Measurements from ENCODE around the gene ARID4A.
"Not testable (repeated sequence)": the region's sequence is repeated elsewhere in the genome, so short reads cannot be mapped to it uniquely, and the experiment has no call there.

Gene ARID4A

DNA sequence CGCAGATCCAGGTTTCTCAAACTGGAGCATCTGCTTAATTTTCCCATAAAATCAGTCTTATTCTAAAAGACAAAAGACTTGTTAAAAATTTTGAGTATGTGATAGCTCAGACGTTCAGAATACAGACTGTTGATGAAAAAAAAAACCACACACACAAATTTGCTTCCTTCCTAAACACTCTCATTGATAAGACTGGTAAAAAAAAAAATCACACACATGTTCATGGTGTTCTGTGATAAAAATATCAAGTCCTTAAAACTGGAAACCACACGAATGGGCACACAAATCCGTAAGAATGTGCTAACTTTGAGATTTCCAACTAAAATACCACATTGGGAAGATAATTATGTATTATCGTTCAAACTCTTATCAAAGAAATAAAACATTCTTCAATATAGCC is 6.7 kb upstream of the ARID4A start:
- DNase-seq = no peak

GRCh38 chr14:58292187-58292586 is 6.2 kb upstream of the ARID4A start:
- ATAC-seq = no peak
- DNase-seq = no peak

More for the DNA sequence above, 6.7 kb upstream of the ARID4A start:
- no peak for ATAC-seq

- ATAC-seq = no peak
Measured at GRCh38 chr14:58294201-58294600, 4.2 kb upstream of the ARID4A start.

DNA sequence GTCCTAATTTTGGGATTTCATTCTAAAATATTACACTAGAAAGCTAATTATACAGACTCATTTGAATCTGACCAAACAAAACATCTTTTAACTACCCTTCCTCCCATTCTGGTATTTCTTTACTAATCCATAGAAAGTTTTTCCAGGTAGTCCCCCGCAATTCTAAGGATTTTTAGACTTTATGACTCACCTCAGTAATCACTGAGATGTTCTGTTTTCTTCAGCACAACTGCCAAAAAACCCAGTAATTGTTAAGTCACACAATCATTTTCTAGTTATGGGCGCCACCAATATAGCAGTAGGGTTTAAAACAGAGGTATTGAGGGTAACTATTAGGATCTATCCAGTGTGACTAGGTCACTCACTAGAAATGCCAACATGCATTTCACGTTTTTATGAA is 1.6 kb upstream of the ARID4A start:
- DNase-seq (no peak), ATAC-seq (no peak)

More at GRCh38 chr14:58294201-58294600, 4.2 kb upstream of the ARID4A start:
- no peak for DNase-seq

DNA sequence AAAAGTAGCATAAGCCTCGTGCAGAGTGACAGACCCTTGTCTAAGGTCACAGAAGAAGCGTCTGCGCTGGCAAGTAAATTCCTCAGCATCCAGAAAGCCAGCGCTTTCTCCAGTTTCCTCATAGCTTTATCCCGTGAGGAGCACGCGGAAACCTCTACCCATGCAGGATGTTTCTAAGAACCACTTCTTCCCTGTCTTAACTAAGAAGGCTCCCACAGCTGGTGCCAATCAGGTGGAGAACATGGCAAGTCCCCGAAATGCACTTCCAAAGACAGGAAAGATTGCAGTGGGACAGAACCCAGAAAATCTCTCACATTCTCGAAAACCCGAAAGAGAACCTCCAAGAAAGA is 968 bp upstream of the ARID4A start:
- no peak for ATAC-seq
- DNase-seq = no peak

DNA sequence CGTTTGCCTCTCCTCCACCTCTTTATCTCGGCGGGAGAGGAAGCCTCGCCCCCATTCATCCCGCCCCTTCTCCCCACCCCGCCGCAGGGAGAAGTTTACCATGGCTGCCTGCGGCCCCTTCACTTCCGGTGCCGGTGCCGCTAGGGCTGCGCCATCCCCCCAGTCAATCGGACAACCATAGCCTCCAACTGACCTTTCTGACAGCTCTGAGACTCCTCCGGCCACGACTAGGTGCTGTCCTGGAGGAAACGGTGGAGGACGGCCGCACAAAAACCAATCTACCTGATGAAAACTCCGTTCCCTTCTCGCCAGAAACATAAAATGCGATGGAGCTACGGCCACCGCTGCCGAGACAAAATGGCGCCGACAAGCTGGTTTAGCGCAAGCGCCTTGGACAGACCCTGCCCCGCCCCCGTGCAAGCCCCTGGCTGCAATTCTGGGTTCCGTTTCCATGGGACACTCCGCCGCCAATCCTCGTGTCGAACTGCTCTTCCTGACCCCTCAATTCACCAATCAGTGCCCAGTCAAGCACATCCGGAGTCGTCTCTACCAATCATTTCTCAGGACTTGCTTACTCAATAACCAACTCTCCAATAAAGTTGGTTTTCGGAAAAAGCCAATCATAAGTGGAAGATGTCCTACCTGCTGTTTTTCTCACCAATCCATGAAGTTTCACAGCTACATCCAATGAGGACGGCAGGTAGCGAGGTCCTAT is 436 bp upstream of the ARID4A start:
- ATAC-seq (peak; percentile 92), DNase-seq (peak; percentile 97)

GRCh38 chr14:58299401-58300330 is 1.3 kb downstream of the ARID4A start:
- DNase-seq = peak; percentile 21
- no peak for ATAC-seq

GRCh38 chr14:58301416-58301815 is 3.1 kb downstream of the ARID4A start:
- DNase-seq (no peak), ATAC-seq (no peak)

DNA sequence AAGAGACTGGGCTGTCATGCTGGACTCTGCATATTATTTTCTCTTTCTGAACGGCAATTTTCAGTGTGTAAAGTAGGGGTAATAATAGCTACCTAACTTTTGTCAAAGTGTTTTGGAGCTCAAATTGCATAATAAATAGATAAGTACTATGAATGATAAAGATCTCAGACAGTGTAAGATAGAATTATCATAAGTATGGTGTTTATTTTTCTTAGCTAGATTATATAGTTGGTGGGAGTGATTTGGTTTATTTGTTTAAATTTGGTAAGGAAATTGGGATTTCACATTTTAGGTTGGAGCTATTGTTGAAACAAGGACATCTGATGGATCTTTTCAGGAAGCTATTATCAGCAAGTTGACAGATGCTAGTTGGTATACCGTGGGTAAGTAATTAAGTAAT is 7.4 kb downstream of the ARID4A start:
- ATAC-seq (no peak), DNase-seq (no peak)

- ATAC-seq (no peak), DNase-seq (no peak)
Measured at GRCh38 chr14:58307597-58308316, 9.4 kb downstream of the ARID4A start.

- ATAC-seq (no peak), DNase-seq (no peak)
Measured at GRCh38 chr14:58309086-58309485, 10.7 kb downstream of the ARID4A start.

- ATAC-seq (no peak), DNase-seq (no peak)
Measured at GRCh38 chr14:58313699-58314098, 15.3 kb downstream of the ARID4A start.

GRCh38 chr14:58315606-58316005 is 17.3 kb downstream of the ARID4A start:
- ATAC-seq = no peak
- DNase-seq = no peak

DNA sequence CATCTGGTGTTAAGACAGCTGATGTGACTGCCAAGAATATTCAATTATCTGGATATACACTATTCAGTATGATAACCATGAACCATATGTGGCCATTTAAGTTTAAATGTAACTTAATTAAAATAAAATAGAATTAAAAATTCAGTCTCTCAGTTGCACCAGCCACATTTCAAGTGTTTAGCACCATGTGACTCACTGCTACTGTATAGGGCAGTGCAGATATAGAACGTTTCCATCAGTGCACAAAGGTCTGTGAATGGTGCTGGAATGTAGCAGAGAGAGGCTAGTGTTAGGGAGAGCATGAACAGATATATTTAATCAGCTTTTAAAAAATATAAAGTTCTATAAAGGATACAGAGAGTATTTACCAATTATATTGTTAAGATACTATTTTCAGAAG is 28.7 kb downstream of the ARID4A start:
- ATAC-seq = no peak
- DNase-seq = no peak

GRCh38 chr14:58331111-58331510 is 32.8 kb downstream of the ARID4A start:
- peak; percentile 90 for ATAC-seq
- DNase-seq = peak; percentile 81

DNA sequence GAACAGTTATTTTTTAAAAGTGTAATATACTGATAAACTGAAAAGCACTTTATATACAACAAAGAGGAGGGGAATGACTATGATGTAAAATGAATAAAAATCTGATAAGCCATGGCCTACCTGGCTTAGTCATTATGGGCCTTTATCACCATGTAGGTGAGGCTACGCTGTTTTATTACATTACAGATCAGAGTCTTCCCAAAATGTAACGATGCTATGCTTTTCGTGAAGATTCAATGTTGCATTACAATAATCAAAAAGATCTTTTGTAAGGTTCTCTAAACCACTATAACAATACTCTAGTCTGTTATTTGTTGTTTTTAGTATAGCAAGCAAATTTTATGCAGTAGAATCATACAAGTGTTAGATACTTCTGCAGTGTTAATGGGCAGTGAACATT is 34.2 kb downstream of the ARID4A start:
- no peak for ATAC-seq
- no peak for DNase-seq

DNA sequence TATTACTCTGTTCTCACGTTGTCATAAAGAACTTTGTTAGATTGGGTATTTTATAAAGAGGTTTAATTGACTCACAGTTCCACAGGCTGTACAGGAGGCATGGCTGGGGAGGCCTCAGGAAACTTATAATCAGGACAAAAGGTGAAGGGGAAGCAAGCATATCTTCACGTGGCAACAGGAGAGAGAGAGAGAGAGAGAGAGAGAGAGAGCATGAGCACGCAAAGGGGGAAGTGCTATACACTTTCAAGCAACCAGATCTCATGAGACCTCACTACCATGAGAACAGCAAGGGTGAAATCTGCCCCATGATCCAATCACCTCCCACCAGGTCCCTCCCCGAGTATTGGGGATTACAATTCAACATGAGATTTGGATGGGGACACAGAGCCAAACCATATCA is 41.3 kb downstream of the ARID4A start:
- not testable (repeated sequence) for ATAC-seq, DNase-seq

- ATAC-seq (no peak), DNase-seq (no peak)
Measured at GRCh38 chr14:58341152-58341748, 42.9 kb downstream of the ARID4A start.

DNA sequence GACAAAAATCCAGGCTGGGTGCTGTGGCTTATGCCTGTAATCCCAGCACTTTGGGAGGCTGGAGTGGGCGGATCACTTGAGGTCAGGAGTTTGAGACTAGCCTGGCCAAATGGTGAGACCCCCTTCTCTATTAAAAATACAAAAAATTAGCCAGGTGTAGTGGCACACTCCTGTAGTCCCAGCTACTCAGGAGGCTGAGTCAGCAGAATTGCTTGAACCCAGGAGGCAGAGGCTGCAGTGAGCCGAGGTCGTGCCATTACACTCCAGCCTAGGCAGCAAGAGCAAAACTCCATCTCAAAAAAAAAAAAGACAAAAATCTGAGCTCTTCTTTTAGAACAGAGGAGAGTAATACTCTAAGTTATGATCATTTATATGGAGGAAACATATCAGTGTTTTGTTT is 45.2 kb downstream of the ARID4A start:
- DNase-seq, ATAC-seq: not testable (repeated sequence)

DNA sequence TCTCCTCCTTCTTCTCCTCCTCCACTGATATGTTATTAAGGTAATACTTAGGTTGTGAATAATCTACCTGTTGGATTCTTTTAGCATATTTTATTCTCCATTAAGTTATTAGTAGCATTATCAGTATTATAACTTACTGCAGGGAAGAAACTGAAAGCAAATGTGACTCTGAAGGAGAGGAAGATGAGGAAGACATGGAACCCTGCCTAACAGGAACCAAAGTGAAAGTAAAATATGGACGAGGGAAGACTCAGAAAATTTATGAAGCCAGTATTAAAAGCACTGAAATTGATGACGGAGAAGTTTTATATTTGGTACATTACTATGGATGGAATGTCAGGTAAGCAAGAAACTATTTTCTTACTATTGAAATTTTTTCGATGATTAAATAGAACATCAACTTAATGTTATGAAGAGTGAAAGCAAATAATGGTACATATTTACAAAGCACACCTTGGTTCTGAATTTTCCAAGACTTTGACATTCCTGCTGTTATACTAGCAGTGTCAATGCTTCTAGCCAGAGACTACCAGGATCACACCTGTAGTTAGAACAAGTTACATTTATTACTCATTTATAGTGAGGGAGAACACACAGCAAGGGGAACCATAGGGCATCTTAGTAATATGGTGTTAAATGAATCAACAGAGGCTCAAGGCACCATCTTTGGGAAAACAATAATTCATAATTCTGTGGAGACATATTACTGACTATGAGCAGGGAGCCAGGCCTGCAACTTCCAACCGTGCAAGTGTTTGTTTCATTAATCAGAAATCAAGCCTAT is 55.4 kb downstream of the ARID4A start:
- DNase-seq (no peak), ATAC-seq (no peak)

GRCh38 chr14:58354808-58355207 is 56.5 kb downstream of the ARID4A start:
- DNase-seq (no peak), ATAC-seq (no peak)

- no peak for DNase-seq
- no peak for ATAC-seq
Measured at GRCh38 chr14:58356268-58356667, 57.9 kb downstream of the ARID4A start.
